Smooth muscle cell (in vitro differentiated cells): ENCODE data around the gene KBTBD12. TPM values are rescaled to one million over a fixed set of nuclear protein-coding genes. Genes with fewer than 3 reads are reported as not detected.

Experiments
- DNase-seq: peaks from one replicate; lab custom pipeline; 2025; ENCODE audit not compliant: unreplicated experiment; lab: John Stamatoyannopoulos, UW
- H2AFZ ChIP-seq: fragments of 200-600 bp; sonication (generic); 2 replicates; pipeline ENCODE4 v1.6.0; 2016; ENCODE audit warnings: antibody characterized with exemption, low read depth, mild to moderate bottlenecking
- H3F3A ChIP-seq: fragments of 200-600 bp; sonication (generic); 2 replicates; pipeline ENCODE4 v1.6.0; 2017; ENCODE audit warnings: antibody characterized with exemption, low read depth
- H3K27ac ChIP-seq: fragments of 200-600 bp; sonication (generic); 2 replicates; pipeline ENCODE4 v1.5.1; 2016; ENCODE audit warnings: low read depth, mild to moderate bottlenecking
- H3K27me3 ChIP-seq: fragments of 200-600 bp; sonication (generic); 2 replicates; pipeline ENCODE4 v1.6.1; 2016; ENCODE audit warnings: low read depth, mild to moderate bottlenecking
- H3K36me3 ChIP-seq: fragments of 200-600 bp; sonication (generic); 2 replicates; pipeline ENCODE4 v1.5.1; 2016; ENCODE audit warnings: low read depth
- H3K4me1 ChIP-seq: fragments of 200-600 bp; sonication (generic); 2 replicates; pipeline ENCODE4 v1.5.1; 2016; ENCODE audit warnings: low read depth
- H3K4me2 ChIP-seq: fragments of 200-600 bp; sonication (generic); 2 replicates; pipeline ENCODE4 v1.6.0; 2016; ENCODE audit warnings: mild to moderate bottlenecking
- H3K4me3 ChIP-seq: fragments of 200-600 bp; sonication (generic); 2 replicates; pipeline ENCODE4 v1.5.1; 2016; ENCODE audit warnings: mild to moderate bottlenecking
- H3K79me2 ChIP-seq: fragments of 200-600 bp; sonication (generic); 2 replicates; pipeline ENCODE4 v1.6.0; 2016; ENCODE audit warnings: low read depth, mild to moderate bottlenecking
- H3K9ac ChIP-seq: fragments of 200-600 bp; sonication (generic); 2 replicates; pipeline ENCODE4 v1.6.0; 2016; ENCODE audit warnings: low read depth
- H3K9me3 ChIP-seq: fragments of 200-600 bp; sonication (generic); replicated peaks from 2 replicates; pipeline ENCODE4 v1.5.1; 2016; ENCODE audit warnings: low read depth
- H4K20me1 ChIP-seq: fragments of 200-600 bp; sonication (generic); 2 replicates; pipeline ENCODE4 v1.6.0; 2016; ENCODE audit warnings: low read depth
- WGBS: methylation state at CpG from one replicate; pipeline ENCODE4 v1.1.7; 2016; ENCODE audit warnings: low lambda C conversion rate; 5-methylcytosine and 5-hydroxymethylcytosine counted together
- polyA plus RNA-seq: library from polyadenylated mRNA; unstranded; fragments of >200 nt; fragmentation: Nextera tagmentation; extraction: Ambion mirVana; gene quantifications from 2 replicates; pipeline ENCODE4 v1.2.1, GENCODE V29; 2016
- total RNA-seq: library from RNA; depleted of rRNA; stranded (reverse); fragments of >200 nt; gene quantifications from 2 replicates; pipeline ENCODE4 v1.2.3, GENCODE V29; 2014
- TF ChIP-seq, protein P1 (sequence below): fragments of 200-600 bp; sonication (generic); IDR thresholded peaks from 2 replicates; pipeline ENCODE4 v1.5.1; 2017; ENCODE audit warnings: borderline replicate concordance, mild to moderate bottlenecking, antibody characterized with exemption; ENCODE audit not compliant: insufficient read depth, poor library complexity, severe bottlenecking

KBTBD12 gene
- total and polyA plus RNA-seq, 2 experiments from 2014 or later, result not detected

- Histone ChIP-seq H3K4me3 (no peak overlapping the region), H3K27me3 (no peaks in the 10 kb centered on the region), H2AFZ (no peak overlapping the region), H3K36me3 (no peaks in the 10 kb centered on the region), H3K9ac (no peak overlapping the region), H3K27ac (no peak overlapping the region), H3K4me2 (no peak overlapping the region), H4K20me1 (no peaks in the 10 kb centered on the region), H3F3A (peaks cover under 1% of the 10 kb centered on the region), H3K9me3 (no peaks in the 10 kb centered on the region), H3K4me1 (no peaks in the 10 kb centered on the region), H3K79me2 (no peaks in the 10 kb centered on the region)
- TF ChIP-seq, protein P1, sequence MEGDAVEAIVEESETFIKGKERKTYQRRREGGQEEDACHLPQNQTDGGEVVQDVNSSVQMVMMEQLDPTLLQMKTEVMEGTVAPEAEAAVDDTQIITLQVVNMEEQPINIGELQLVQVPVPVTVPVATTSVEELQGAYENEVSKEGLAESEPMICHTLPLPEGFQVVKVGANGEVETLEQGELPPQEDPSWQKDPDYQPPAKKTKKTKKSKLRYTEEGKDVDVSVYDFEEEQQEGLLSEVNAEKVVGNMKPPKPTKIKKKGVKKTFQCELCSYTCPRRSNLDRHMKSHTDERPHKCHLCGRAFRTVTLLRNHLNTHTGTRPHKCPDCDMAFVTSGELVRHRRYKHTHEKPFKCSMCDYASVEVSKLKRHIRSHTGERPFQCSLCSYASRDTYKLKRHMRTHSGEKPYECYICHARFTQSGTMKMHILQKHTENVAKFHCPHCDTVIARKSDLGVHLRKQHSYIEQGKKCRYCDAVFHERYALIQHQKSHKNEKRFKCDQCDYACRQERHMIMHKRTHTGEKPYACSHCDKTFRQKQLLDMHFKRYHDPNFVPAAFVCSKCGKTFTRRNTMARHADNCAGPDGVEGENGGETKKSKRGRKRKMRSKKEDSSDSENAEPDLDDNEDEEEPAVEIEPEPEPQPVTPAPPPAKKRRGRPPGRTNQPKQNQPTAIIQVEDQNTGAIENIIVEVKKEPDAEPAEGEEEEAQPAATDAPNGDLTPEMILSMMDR, result no peak
- WGBS, result 74% methylated on average over 3 of the region's 3 CpGs
- no peak for DNase-seq
Observed at GRCh38 chr3:127948211-127948610, 33.2 kb downstream of the KBTBD12 start.

GRCh38 chr3:127949446-127950055, 34.5 kb downstream of the KBTBD12 start:
- 95% methylated on average over 2 of the region's 2 CpGs for WGBS
- no peaks in the 10 kb centered on the region for H3K27me3 ChIP-seq
- no peaks in the 10 kb centered on the region for H3K9me3 ChIP-seq
- no peaks in the 10 kb centered on the region for H3K4me1 ChIP-seq
- H3K4me2 ChIP-seq, result no peak overlapping the region
- no peaks in the 10 kb centered on the region for H4K20me1 ChIP-seq
- no peak for DNase-seq
- peaks cover 5% of the 10 kb centered on the region for H3F3A ChIP-seq
- no peak overlapping the region for H3K4me3 ChIP-seq
- no peaks in the 10 kb centered on the region for H3K79me2 ChIP-seq
- no peak overlapping the region for H3K9ac ChIP-seq
- no peak overlapping the region for H2AFZ ChIP-seq
- H3K27ac ChIP-seq, result no peak overlapping the region
- no peaks in the 10 kb centered on the region for H3K36me3 ChIP-seq
- TF ChIP-seq, protein P1, result no peak

- Histone ChIP-seq H3K79me2 (no peaks in the 10 kb centered on the region), H3K9ac (no peak overlapping the region), H3K4me3 (no peak overlapping the region), H3K4me1 (no peaks in the 10 kb centered on the region), H3K27ac (no peak overlapping the region), H3K9me3 (no peaks in the 10 kb centered on the region), H3K4me2 (no peak overlapping the region), H2AFZ (no peak overlapping the region), H3F3A (peaks cover 5% of the 10 kb centered on the region), H3K27me3 (no peaks in the 10 kb centered on the region), H3K36me3 (no peaks in the 10 kb centered on the region), H4K20me1 (no peaks in the 10 kb centered on the region)
- WGBS, result 75% methylated on average over 1 of the region's 1 CpG
- TF ChIP-seq, protein P1, result no peak
- DNase-seq, result no peak
Observed at GRCh38 chr3:127951276-127951675, 36.2 kb downstream of the KBTBD12 start.
